Karpas-422 (cell line): ENCODE measurements around the gene P2RY14. TPM values are rescaled to one million over a fixed set of nuclear protein-coding genes. Genes with fewer than 3 reads are reported as not detected.

Experiments
- DNase-seq: peaks from one replicate; pipeline ENCODE4 v3.0.0-alpha.2; 2015
- H2AFZ ChIP-seq: fragments of 200-600 bp; sonication (generic); 2 replicates; pipeline ENCODE4 v1.6.1; 2014; ENCODE audit warnings: antibody characterized with exemption, low read length, mixed read lengths
- H3K27ac ChIP-seq: fragments of 200-600 bp; sonication (generic); 2 replicates; pipeline ENCODE4 v1.5.1; 2014; ENCODE audit warnings: mild to moderate bottlenecking, low read length, moderate library complexity
- H3K27me3 ChIP-seq: fragments of 200-600 bp; sonication (generic); 2 replicates; pipeline ENCODE4 v1.6.1; 2014; ENCODE audit warnings: low read length, mixed read lengths
- H3K36me3 ChIP-seq: fragments of 200-600 bp; sonication (generic); 2 replicates; pipeline ENCODE4 v1.6.1; 2014; ENCODE audit warnings: low read length, mixed read lengths; ENCODE audit not compliant: insufficient read depth
- H3K4me1 ChIP-seq: fragments of 200-600 bp; sonication (generic); 2 replicates; pipeline ENCODE4 v1.6.1; 2014; ENCODE audit warnings: mild to moderate bottlenecking, low read length, mixed read lengths
- H3K4me2 ChIP-seq: fragments of 200-600 bp; sonication (generic); 2 replicates; pipeline ENCODE4 v1.6.1; 2014; ENCODE audit warnings: low read length, low read depth, mild to moderate bottlenecking; ENCODE audit not compliant: poor library complexity, severe bottlenecking
- H3K4me3 ChIP-seq: fragments of 200-600 bp; sonication (generic); 2 replicates; pipeline ENCODE4 v1.5.1; 2014; ENCODE audit warnings: mild to moderate bottlenecking, antibody characterized with exemption, low read length, mixed read lengths
- H3K79me2 ChIP-seq: fragments of 200-600 bp; sonication (generic); 2 replicates; pipeline ENCODE4 v1.6.1; 2014; ENCODE audit warnings: mild to moderate bottlenecking, low read length, mixed read lengths
- H3K9ac ChIP-seq: fragments of 200-600 bp; sonication (generic); 2 replicates; pipeline ENCODE4 v1.6.0; 2014; ENCODE audit warnings: low read length
- H3K9me2 ChIP-seq: fragments of 200-600 bp; sonication (generic), shearing (Covaris generic); replicated peaks from 2 replicates; pipeline ENCODE4 v1.6.0; 2014; ENCODE audit warnings: mild to moderate bottlenecking, low read length, moderate library complexity; ENCODE audit not compliant: insufficient read depth
- H3K9me3 ChIP-seq: fragments of 300-700, 200-600 bp; sonication (generic); 2 replicates; pipeline ENCODE4 v1.6.1; 2014; ENCODE audit warnings: low read length, mixed read lengths
- H4K20me1 ChIP-seq: fragments of 200-600 bp; sonication (generic); 2 replicates; pipeline ENCODE4 v1.6.1; 2014; ENCODE audit warnings: mild to moderate bottlenecking, antibody characterized with exemption, low read length, low read depth; ENCODE audit not compliant: insufficient read depth
- total RNA-seq: library from RNA; depleted of rRNA; stranded (reverse); fragments of >200 nt; shearing (Covaris generic); gene quantifications from 2 replicates; pipeline ENCODE4 v1.2.3, GENCODE V29; 2014; ENCODE audit warnings: low replicate concordance

The P2RY14 gene
- total RNA-seq, 1 experiment from 2014 or later = not detected

DNA sequence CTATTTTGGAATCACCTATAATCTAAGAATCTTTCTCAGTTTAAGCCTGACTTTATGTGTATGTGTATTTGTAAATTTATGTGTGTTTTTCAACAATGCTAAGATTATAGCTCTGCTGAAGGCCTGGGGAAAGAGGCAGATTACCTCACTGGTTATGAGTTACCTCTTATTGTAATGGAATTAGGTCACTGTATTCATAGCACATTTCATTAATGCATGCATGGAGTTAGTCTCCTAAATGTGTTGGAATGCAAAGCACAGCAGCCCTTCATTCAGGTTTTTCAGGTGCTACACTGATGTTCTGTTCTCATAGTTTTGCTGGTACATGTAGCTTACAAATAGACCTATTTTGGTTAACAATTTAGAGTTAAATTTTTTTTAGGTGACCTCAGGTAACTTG lies 28.8 kb upstream of the P2RY14 start:
- Histone ChIP-seq H3K9ac (no peak overlapping the region), H3K27ac (no peak overlapping the region), H3K36me3 (no peaks in the 10 kb centered on the region), H3K4me3 (no peak overlapping the region), H3K79me2 (no peaks in the 10 kb centered on the region), H3K27me3 (no peaks in the 10 kb centered on the region), H3K9me2 (no peaks in the 10 kb centered on the region), H3K9me3 (no peaks in the 10 kb centered on the region), H2AFZ (no peak overlapping the region), H4K20me1 (no peaks in the 10 kb centered on the region), H3K4me2 (no peak overlapping the region), H3K4me1 (no peaks in the 10 kb centered on the region)
- DNase-seq = no peak

DNA sequence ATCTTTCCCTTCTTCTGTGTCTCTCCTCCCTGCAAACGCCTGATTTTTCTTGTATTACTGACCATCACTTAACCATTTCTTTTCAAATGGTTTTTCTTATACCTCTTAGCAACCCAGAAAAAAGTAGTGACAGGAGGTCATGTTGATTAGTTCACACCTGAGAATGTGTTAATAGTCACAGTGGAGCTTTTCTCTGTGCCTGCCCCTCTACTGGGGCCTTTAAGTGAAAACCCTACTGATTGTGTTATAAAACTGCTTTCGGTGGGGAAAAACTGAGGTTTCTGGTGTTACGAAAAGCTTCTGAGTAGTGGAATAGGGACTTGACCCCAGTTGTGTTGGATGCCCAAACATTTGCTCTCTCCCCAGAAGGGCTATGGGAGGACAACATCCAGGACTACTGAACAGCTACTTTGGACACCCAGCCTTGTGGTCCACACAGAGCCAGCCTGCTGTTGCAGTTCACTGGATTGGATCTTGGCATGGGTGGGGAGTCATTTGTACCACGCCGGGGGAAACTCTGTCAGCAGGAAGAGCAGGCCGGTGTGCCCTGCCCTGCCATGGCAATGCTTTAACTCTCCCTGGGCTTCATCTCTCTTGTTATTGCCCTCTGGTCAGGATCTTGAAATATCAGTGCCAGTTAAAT lies 27.9 kb upstream of the P2RY14 start:
- no peaks in the 10 kb centered on the region for H3K79me2 ChIP-seq
- H3K4me2 ChIP-seq = no peak overlapping the region
- no peaks in the 10 kb centered on the region for H3K27me3 ChIP-seq
- 0 out of 2 replicates have a peak, but pooled peaks cover 3% of the 10 kb centered on the region for H3K4me1 ChIP-seq
- DNase-seq = no peak
- H3K9ac ChIP-seq = no peak overlapping the region
- no peaks in the 10 kb centered on the region for H3K9me3 ChIP-seq
- H3K4me3 ChIP-seq = no peak overlapping the region
- H3K36me3 ChIP-seq = no peaks in the 10 kb centered on the region
- no peaks in the 10 kb centered on the region for H3K9me2 ChIP-seq
- H4K20me1 ChIP-seq = no peaks in the 10 kb centered on the region
- H2AFZ ChIP-seq = no peak overlapping the region
- H3K27ac ChIP-seq = no peak overlapping the region

DNA sequence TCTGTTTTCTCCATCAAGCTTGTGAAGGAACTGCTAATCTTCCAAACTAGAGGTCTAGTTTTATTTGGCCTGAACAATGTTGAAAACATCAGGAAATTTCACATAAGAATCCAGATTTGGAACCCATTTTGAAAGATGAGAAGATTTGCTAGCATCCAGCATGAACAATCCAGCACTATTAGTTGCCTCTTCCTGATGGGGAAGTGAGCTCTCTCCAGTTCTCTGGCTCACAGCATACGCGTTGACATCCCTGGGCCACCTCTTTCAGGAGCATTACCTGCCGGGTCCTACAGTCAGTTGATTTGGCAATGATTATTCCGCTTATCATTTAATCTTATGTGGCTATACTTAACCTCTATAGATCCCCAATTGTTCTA lies 27.4 kb upstream of the P2RY14 start:
- no peaks in the 10 kb centered on the region for H3K9me2 ChIP-seq
- no peaks in the 10 kb centered on the region for H3K27me3 ChIP-seq
- no peak overlapping the region for H3K4me3 ChIP-seq
- H2AFZ ChIP-seq = no peak overlapping the region
- no peaks in the 10 kb centered on the region for H4K20me1 ChIP-seq
- no peaks in the 10 kb centered on the region for H3K9me3 ChIP-seq
- no peaks in the 10 kb centered on the region for H3K36me3 ChIP-seq
- H3K27ac ChIP-seq = no peak overlapping the region
- DNase-seq = no peak
- 0 out of 2 replicates have a peak, but pooled peaks cover 4% of the 10 kb centered on the region for H3K4me1 ChIP-seq
- H3K79me2 ChIP-seq = no peaks in the 10 kb centered on the region
- H3K4me2 ChIP-seq = no peak overlapping the region
- H3K9ac ChIP-seq = no peak overlapping the region

DNA sequence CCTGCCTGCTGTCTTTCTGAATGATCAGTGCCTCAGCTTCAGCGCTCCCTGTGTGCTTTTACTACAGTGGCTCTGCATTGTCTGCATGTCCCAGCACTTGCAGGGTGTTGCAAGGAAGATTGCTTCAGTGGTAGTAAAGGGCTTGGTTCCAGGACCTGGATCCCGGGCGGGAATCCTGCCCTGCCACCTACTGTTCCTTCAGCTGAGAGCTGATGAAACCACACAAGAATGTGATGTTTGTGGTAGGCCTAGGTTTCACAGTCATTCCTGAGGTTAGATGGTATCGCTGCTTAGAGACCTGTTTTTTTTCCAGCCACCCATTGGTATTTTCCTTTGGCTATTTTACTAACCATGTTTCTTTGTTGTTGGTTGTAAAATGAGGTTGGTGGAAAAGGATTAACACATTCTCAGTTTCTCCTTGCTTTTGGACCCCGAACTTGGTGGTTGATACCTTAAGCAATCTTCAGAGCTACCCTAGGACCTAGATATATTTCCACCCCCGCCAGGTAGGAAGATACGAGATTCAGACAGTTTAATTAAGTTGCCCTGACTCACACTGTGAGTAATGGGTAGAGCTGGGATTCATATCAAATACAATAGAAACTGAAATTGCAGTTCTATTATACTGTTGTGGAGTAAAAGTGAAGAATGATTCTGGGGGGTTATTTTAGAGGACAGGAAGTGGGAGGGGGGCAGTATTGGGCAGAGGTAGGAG lies 26.9 kb upstream of the P2RY14 start:
- H3K79me2 ChIP-seq = no peaks in the 10 kb centered on the region
- H3K4me1 ChIP-seq = 0 out of 2 replicates have a peak, but pooled peaks cover 4% of the 10 kb centered on the region
- H4K20me1 ChIP-seq = no peaks in the 10 kb centered on the region
- H3K36me3 ChIP-seq = no peaks in the 10 kb centered on the region
- no peaks in the 10 kb centered on the region for H3K27me3 ChIP-seq
- H2AFZ ChIP-seq = no peak overlapping the region
- no peak overlapping the region for H3K4me3 ChIP-seq
- H3K4me2 ChIP-seq = no peak overlapping the region
- no peak overlapping the region for H3K27ac ChIP-seq
- H3K9me3 ChIP-seq = no peaks in the 10 kb centered on the region
- no peak overlapping the region for H3K9ac ChIP-seq
- no peak for DNase-seq
- no peaks in the 10 kb centered on the region for H3K9me2 ChIP-seq

DNA sequence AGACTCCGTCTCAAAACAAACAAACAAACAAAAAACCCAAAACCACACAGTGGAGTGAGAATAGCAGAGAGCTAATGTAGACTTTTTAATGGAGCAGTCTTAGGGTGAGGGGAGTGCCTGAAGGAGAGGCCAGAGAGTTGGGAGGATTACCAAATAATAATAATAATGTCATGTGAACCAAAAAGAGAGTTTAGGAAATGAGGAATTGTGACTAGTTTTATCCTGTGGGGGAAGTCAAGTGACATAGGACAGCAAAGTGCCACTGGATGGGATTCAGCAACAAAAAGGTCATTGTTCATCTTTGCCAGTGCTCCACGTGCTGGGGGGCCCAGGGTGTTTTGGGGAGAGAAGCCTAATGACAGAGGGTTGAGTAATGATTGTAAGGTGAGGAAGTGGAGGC lies 25.4 kb upstream of the P2RY14 start:
- H3K79me2 ChIP-seq = no peaks in the 10 kb centered on the region
- no peaks in the 10 kb centered on the region for H3K36me3 ChIP-seq
- no peak overlapping the region for H3K9ac ChIP-seq
- no peaks in the 10 kb centered on the region for H3K27me3 ChIP-seq
- H3K9me2 ChIP-seq = no peaks in the 10 kb centered on the region
- DNase-seq = no peak
- H3K27ac ChIP-seq = no peak overlapping the region
- no peak overlapping the region for H3K4me3 ChIP-seq
- no peak overlapping the region for H3K4me2 ChIP-seq
- H2AFZ ChIP-seq = no peak overlapping the region
- H4K20me1 ChIP-seq = no peaks in the 10 kb centered on the region
- H3K4me1 ChIP-seq = 0 out of 2 replicates have a peak, but pooled peaks cover 4% of the 10 kb centered on the region
- H3K9me3 ChIP-seq = no peaks in the 10 kb centered on the region

DNA sequence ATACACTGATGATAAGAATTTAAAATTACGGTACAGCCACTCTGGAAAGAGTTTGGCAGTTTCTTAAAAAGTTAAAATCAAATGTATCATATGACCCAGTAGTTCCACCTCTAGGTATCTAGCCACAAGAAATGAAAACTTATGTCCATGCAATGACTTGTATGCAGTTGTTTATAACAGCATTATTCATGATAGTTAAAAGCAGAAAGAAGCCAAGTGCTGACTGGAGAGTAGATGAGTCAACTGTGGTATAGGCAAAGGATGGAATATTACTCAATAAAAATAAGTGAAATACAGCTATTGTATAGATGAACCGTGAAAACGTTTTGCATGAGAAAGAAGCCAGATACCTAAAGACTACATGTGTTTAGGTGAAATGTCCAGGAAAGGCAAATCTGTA lies 23.4 kb upstream of the P2RY14 start:
- H4K20me1 ChIP-seq = no peaks in the 10 kb centered on the region
- H2AFZ ChIP-seq = no peak overlapping the region
- no peak overlapping the region for H3K4me3 ChIP-seq
- H3K36me3 ChIP-seq = no peaks in the 10 kb centered on the region
- H3K9me2 ChIP-seq = no peaks in the 10 kb centered on the region
- no peak overlapping the region for H3K9ac ChIP-seq
- DNase-seq = no peak
- no peaks in the 10 kb centered on the region for H3K79me2 ChIP-seq
- no peaks in the 10 kb centered on the region for H3K9me3 ChIP-seq
- 0 out of 2 replicates have a peak, but pooled peaks cover 4% of the 10 kb centered on the region for H3K4me1 ChIP-seq
- H3K4me2 ChIP-seq = no peak overlapping the region
- no peaks in the 10 kb centered on the region for H3K27me3 ChIP-seq
- H3K27ac ChIP-seq = no peak overlapping the region

DNA sequence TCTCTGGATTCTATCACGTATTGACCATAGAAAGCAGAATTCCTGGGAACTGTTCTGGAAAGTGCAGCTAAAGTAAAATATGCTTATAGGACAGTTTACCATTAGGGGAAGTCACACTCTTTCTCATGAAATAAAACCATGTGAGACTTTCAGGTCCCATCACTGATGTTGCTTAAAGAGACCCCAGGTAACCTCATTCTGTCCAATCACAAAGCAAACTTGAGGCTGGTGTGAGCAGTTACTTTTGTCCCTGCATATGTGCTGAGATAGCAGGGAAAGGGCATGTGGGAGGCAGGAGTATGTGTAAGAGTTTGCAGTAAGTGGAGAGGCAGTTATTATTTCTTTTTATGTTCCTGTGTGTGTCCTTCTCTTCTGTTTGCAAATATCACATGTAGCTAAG lies 22.2 kb upstream of the P2RY14 start:
- Histone ChIP-seq H3K9me3 (no peaks in the 10 kb centered on the region), H2AFZ (0 out of 2 replicates have a peak overlapping the region, but pooled peaks have one; percentile 21), H3K9ac (no peak overlapping the region), H3K4me2 (no peak overlapping the region), H3K79me2 (no peaks in the 10 kb centered on the region), H4K20me1 (no peaks in the 10 kb centered on the region), H3K4me1 (0 out of 2 replicates have a peak, but pooled peaks cover 4% of the 10 kb centered on the region), H3K27ac (no peak overlapping the region), H3K4me3 (no peak overlapping the region), H3K36me3 (no peaks in the 10 kb centered on the region), H3K27me3 (no peaks in the 10 kb centered on the region), H3K9me2 (no peaks in the 10 kb centered on the region)
- DNase-seq = no peak

DNA sequence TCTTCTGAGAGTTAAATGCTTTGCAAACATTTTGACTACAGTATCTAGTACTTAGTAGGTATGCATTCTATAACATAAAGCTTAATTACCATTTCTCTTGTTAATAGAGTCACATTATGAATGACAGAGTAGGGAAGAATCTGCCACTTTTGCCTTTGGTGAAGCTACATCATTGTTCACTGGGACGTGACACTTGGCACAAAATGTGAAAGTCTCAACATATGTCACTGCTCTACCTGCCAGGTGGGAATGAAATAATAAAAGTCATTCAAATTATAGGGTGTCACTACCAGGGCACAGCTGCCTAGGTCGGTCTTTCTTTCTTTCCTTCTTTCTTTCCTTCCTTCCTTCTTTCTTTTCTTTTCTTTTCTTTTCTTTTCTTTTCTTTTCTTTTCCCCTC lies 20.7 kb upstream of the P2RY14 start:
- H3K9me3 ChIP-seq = no peaks in the 10 kb centered on the region
- no peak overlapping the region for H3K27ac ChIP-seq
- H4K20me1 ChIP-seq = no peaks in the 10 kb centered on the region
- H3K27me3 ChIP-seq = no peaks in the 10 kb centered on the region
- no peak overlapping the region for H2AFZ ChIP-seq
- no peak for DNase-seq
- H3K4me3 ChIP-seq = no peak overlapping the region
- no peak overlapping the region for H3K9ac ChIP-seq
- H3K9me2 ChIP-seq = no peaks in the 10 kb centered on the region
- H3K4me1 ChIP-seq = 0 out of 2 replicates have a peak, but pooled peaks cover 4% of the 10 kb centered on the region
- H3K79me2 ChIP-seq = no peaks in the 10 kb centered on the region
- no peaks in the 10 kb centered on the region for H3K36me3 ChIP-seq
- H3K4me2 ChIP-seq = no peak overlapping the region
